DMS79 treated with DMSO at 0.1 percent for 48 hours (cell line): ENCODE measurements around the gene HES5.
A peak's percentile ranks its signal among the peaks of the same experiment; 100 is the strongest.

Experiments used
- DNase-seq: peaks from one replicate; lab custom pipeline; 2025; lab: John Stamatoyannopoulos, UW

The HES5 gene

DNA sequence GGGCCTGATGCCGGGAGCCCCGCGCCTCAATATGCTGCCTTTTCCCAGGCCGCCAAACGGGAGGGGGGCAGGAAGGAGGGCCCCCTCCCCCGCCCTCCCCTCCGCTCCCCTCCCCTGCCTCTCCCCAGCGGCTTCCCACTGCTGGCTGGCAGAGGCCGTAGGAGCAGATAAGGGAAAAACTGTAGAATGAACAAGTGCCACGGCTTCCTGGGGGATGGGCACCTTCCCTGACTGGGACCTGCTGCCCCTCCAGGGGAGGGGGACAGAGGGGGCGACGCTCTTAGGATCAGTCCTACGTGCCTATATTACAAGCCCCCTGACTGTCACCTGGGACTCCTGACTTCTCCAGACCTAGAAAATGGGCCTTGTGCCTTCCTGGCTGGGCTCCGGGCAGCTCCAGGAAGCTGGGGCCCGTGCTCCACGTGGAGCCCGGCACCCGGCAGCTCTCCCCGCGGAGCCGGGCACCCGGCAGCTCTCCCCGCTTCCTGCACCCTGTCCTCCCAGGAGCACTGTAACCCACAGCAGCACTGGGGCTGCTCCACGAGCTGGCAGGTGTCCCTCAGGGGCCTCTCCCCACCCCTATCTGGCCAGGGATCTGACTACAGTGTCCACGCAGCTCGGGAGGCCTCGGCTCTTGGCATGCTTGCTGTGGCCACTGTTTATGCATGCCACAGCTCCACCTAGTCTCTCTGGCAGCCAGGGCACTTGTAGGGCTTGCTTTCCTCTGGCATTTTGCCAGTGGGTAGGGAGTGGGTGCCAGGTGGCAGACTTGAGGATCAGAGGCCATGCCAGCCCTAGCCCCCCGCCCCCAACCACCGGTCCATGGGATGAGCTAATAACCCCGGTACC lies 674 bp upstream of the HES5 start:
- peak; percentile 86 for DNase-seq

- DNase-seq = peak; percentile 27
Observed at GRCh38 chr1:2528966-2529783, 888 bp downstream of the HES5 start.

- no peak for DNase-seq
Observed at GRCh38 chr1:2528611-2528965, 1.5 kb downstream of the HES5 start.

DNA sequence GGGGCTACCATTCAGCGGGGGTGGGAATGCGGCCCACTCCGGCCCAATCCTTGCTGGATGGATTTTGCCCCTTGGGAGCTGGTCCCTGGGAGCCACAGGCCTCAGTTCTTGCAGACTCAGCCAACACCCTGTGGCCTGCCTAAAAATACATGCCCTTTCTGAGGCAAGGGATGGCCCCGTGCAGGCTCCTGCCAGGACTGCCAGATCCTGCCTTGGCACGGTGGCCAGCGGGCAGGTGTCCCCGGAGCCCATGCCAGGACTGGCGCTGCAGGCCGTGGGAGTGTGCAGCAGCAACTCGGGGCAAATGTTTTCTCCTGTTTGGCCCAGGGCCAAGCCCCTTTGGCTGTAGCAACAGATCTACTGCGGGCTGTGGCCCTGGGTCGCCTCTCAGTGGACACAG lies 2.0 kb downstream of the HES5 start:
- peak; percentile 17 for DNase-seq

- DNase-seq = no peak
Observed at GRCh38 chr1:2527556-2527860, 2.6 kb downstream of the HES5 start.

DNA sequence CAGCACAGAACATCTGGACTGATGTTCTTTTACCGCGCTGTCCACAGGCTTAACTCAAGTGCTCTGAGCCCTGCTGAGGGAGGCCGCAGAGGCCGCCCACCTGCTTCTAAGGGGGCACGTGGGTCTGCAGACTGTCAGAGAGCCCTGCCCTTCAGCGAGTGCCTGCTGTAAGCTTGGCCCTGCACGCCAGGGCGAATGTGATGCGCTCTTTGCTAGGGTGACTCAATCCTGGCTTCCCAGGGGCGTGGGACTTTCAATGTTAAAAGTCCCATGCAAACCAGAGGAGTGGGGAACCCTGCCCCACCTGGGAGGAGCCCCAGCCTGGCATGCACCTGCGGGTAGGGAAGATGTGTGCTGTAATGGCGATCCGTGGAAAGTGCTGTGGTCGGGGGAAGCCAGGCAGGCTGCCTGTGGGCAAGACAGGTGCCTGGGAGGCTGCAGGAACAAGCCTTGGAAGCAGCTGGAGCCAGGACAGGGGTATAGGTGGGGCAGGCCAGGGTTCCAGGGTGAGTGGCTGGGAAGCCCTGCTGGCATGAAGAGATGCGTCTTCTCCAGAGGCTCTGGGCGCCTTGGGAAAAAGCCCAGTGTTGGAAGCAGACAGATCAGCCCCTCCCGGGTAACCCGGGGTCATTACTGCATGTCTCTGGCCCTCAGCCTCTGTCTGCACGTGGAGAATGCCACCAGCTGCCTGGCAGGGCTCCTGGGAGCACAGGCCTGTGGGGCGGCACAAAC lies 3.1 kb downstream of the HES5 start:
- peak; percentile 84 for DNase-seq

DNA sequence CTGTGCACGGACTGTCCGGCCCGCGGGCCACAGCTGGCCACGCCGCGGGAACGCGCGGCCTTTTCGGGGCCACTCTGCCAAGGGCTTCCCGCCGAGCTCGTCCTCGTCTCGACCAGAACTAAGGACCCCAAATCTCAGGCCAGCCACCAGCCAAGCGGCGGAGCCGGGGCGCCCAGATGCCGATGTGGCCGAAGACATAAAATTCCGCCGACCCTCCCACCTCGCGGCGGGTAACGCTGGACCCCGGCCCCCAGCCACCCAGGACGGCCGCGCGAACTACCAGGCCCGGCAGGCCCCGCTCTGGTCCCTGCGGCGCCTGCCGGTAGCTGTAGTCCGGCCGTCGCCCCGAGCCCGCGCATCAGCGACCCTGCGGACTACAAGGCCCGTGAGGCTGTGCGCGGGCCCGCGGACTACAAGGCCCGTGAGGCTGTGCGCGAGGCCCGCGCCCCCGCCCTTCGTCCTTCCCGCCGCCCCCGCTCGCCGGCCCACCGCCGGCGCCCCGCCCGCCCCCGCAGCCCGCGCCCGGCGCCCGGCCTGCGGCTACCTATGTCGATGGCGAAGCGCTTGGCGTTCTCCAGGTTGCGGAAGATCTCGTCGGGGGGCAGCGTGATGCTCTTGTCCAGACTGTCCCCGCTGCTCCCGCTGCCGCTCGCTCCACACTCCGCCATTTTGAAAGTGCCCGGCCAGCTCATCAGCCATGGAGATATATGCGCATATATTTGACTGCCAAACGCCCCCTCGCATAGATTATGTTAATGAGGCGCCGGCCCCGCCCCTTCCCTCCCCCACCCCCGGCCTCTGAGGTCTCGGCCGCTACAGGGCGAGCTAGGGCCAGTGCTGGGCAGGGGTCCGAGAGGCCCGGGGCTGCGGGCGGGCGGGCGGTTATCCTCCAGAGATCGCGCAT lies 3.9 kb downstream of the HES5 start, which contains the start of gene PANK4:
Gene PANK4, minus strand, starts transcription at position 677 of the 904 bp plus-strand sequence. Its CDS starts 9 bp downstream, at position 668.
- peak; percentile 84 for DNase-seq

- DNase-seq = no peak
Observed at GRCh38 chr1:2525572-2525919, 4.5 kb downstream of the HES5 start.

DNA sequence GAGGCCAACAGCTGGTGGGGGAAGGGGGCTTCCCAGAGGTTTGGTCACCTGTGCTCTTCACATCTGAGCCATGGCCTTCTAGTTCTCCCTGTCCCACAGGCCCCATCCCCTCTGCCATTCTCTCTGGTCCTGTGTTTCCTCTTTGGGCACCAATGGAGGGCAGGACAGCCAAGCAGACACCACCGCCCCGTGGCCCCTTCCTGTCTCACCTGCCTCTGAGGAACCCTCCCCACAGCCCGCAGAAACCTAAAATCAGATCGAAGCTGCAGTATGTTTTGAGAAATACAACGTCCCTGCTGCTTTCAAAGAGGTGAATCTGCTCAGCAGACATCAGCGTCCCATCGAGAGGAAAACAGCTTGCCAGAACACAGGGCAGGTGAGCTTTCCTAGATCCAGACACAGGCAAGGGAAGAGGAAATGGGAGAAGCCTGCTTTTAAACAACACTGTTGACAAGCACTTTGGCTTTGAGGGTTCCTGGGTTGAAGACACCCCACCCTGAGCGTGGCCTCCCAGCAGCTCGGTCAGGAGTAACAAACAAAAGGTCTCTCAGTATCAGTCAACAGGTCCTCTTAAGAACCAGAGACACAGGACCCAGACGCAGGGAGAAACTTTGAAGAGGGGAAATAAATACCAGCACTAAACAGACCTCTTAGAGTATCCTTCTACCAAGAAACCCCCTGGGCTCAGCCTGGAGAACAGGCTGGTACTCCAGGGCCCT lies 6.0 kb downstream of the HES5 start:
- no peak for DNase-seq

GRCh38 chr1:2523191-2523890 lies 6.7 kb downstream of the HES5 start:
- no peak for DNase-seq

DNA sequence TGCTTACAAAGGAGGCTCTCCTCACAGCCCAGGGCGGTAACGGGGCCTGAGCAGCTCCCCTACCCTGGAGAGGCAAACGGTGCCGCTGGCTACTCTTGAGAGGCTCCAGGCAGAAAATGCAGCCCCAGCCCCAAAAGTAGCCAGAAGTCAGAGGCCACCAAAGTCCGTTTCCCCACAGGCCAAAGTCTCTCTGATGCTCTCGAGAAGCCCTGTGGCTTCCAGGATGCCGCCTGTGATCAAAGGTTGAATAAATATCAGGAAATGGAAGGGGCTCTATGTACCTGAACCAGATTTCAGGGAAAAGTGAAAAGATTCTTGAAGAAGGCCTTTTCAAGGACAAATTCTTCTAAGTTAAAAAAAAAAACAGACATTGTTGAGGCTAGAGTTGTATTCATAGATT lies 7.8 kb downstream of the HES5 start:
- DNase-seq = no peak

DNA sequence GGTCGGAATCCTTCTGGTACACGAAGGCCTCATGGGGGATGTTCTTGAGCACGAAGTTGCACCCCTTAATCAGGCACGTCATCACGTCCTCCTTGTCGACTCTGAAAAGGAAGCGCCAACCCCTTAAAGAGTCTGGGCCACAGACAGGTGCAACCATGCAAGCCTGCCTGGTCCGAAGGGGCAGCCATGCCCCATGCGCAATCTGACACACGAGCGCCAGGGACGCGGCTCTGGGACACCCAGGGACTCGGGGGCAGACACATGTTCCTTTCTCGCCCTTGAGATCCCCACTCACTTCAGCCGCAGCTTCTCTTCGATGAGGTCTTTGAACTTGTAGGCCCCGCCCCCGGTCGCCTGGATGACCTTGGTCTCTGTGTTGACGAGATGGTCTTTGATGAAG lies 9.3 kb downstream of the HES5 start:
- no peak for DNase-seq

DNA sequence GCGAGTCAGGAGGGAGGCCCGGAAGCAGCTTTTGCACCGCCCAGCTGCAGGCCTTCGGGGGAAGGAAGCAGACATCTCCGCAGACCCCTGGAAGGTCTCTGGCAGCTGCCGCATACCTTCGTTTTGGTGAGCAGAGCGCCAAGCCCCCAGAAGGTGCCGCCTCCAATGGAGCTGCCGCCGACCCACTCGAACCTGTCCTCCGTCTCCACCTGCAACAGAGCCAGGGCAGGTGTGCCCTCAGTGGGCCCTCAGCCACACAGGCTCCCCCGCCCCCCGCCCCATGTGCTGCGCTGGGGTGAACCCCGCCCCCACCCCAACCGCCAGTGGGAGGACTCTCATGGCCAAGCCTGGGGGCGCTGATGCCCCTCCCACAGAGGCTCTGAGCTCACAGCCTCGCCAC lies 9.9 kb downstream of the HES5 start:
- no peak for DNase-seq

DNA sequence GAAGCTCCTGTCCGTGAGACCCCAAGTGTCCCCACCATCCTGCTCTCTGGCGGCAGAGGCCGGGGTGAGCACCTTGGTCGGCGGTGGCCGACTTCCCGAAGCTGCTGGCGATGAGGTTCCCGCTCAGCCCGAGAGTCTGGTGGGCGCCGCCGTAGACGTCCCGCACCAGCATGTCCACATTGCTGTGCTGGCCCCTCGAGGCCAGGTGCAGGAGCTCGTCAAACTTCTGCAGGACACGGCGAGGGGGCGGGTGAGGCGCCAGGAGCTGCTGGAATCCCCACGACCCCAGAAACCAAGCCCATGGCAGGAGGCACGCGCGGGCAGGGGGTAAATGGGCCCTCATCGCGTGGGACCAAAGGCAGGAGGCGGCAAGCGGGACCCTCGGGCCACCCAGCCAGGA lies 10.3 kb downstream of the HES5 start:
- no peak for DNase-seq

DNA sequence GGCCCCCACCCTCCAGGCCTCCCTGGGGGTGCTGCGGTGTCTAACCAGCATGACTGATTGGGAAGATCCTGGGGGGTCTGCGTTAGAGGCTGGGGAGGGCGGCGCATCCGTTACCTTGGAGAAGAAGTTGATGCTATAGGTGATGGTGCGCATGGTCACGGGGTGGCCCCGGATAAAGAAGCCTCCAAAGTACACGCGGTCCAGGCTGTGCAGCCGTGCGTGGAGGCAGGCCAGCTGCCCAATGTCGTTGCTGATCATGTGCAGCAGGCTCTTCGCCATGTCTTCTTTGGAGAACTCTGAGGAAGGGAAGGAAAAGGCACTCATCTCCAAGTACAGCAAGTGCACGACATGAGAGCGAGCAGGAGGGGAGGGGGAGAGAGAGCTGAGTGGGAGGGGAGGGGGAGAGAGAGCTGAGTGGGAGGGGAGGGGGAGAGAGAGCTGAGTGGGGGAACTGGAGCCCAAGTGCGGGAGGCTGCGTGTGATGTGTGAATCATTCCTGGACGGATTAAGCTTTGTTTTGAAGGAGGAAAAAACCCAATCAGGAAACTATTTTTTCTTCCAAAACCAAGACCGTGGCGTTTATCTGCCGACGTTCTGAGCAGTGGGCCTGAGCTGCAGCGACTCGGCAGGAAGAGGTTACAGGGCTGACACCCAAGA lies 10.9 kb downstream of the HES5 start:
- no peak for DNase-seq

DNA sequence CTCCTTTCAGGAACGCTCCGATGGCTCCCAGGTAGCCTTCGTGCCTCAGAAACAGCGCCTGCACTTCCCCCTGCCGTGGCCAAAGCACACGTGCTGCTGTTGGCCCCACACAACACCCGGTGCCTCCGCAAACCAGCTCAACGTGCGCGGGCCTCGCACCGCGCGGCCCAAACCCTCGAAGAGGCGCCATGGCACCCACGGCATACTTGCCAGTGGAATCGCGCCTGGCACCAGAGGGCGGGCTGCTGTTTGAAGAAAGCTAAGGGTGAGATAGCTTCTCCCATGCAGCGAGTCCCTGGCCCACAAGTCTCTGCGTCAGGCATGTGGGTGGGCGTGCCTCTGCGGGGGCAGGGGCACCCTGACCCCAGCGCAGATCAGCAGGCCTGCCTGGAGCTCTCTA lies 11.5 kb downstream of the HES5 start:
- DNase-seq = no peak

DNA sequence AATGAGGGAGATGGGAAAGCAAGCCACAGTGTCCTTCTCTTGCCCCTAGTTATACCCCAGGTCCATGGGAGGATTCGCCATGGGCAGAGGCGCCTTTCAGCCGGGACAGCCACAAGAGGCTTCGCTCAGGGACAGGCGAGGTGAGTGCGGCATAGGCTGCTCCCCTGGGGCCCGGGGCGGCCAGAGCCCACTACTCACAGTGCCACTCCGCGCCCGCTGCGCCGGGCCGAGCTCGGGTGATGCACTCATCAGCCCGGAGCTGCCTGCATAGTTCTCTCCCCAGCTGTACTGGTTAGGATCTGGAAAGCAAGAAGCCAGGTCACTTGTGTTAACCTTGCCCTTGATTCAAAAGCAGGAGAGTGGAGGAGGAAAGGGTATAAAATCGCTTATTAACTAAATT lies 12.1 kb downstream of the HES5 start:
- no peak for DNase-seq

DNA sequence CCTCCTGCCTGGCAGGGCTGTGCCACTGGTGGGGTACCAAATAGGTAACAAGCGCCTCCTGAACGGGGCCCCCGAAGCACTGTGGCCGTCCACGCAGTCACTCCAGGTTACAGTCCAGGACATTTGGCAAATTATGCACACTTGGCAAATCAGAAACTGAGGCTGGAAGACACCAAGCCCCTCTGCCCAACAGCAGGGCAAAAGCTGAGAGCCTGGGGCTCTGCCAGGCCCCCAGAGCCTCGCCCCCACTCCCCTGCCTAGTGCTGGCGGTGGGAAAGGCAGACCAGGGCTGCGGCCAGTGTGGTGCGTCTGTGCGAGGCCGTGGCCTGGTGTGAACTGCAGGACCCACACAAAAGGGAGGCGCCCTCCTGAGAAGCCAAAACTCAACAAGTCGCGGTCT lies 13.1 kb downstream of the HES5 start:
- DNase-seq = no peak

DNA sequence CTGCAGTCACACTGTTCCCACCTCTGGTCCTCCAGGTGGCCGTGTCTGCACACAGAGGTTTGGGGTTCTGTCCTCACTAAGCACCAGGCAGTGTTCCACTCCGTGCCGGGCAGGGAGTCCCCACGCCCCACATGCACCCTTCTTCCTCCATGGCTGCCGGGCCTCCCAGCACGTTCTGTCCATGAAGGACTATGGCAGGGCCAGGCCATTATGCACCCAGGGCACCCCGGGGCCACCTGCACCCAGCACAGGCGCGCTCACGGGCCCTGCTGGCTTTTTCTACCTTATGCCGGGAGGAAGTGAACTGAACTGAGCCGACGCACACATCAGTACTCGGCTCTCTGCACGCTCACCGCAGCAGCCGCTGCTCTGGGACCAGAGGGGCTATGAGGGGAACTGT lies 13.9 kb downstream of the HES5 start:
- DNase-seq = no peak

- DNase-seq = no peak
Observed at GRCh38 chr1:2515763-2516080, 14.3 kb downstream of the HES5 start.
